ENCODE data around the gene SLC9A9. TPM values are rescaled to one million over a fixed set of nuclear protein-coding genes. Genes with fewer than 3 reads are reported as not detected.

SLC9A9 gene
- total RNA-seq, 4 donors from 2014 or later: 13.4 to 15.0 (median 14.4) TPM

GRCh38 chr3:143590660-143591059 lies 257.6 kb downstream of the SLC9A9 start:
- H3K27ac ChIP-seq (replicated peaks in 1 of 4): no peak overlapping the region
- 92% methylated on average over 3 of the region's 3 CpGs for WGBS
- peaks cover 0 to 16% (median 14%) of the 10 kb centered on the region in 4 donors for H3K4me1 ChIP-seq
- H3K9me3 ChIP-seq: no peaks in the 10 kb centered on the region
- no peaks in the 10 kb centered on the region for H3K27me3 ChIP-seq
- H3K4me3 ChIP-seq: no peak overlapping the region
- DNase-seq (ENCODE audit: extremely low spot score): no peak
- TF ChIP-seq CTCF (IDR thresholded peaks at IDR 0.05) (no peak), EP300 (IDR thresholded peaks at IDR 0.05) (no peak), POLR2A (IDR thresholded peaks at IDR 0.05; ENCODE audit: low read depth) (no peak), POLR2AphosphoS5 (IDR thresholded peaks at IDR 0.05) (no peak)
- no peaks in the 10 kb centered on the region for H3K36me3 ChIP-seq
- intact Hi-C loops (cut with DNase I): no loop called here

- no peak for DNase-seq (ENCODE audit: extremely low spot score)
- Histone ChIP-seq H3K4me3 (no peak overlapping the region), H3K36me3 (no peaks in the 10 kb centered on the region), H3K27me3 (no peaks in the 10 kb centered on the region), H3K27ac (replicated peaks in 1 of 4) (no peak overlapping the region), H3K9me3 (no peaks in the 10 kb centered on the region), H3K4me1 (peaks cover 0 to 23% (median 16%) of the 10 kb centered on the region in 4 donors)
- no peak for TF ChIP-seq CTCF (IDR thresholded peaks at IDR 0.05)
- TF ChIP-seq POLR2AphosphoS5 (IDR thresholded peaks at IDR 0.05): no peak
- no peak for TF ChIP-seq EP300 (IDR thresholded peaks at IDR 0.05)
- TF ChIP-seq POLR2A (IDR thresholded peaks at IDR 0.05; ENCODE audit: low read depth): no peak
- WGBS: 65% methylated on average over 2 of the region's 2 CpGs
- intact Hi-C loops (cut with DNase I): no loop called here
Measured at GRCh38 chr3:143586576-143586975, 261.7 kb downstream of the SLC9A9 start.

GRCh38 chr3:143585720-143586456 lies 262.4 kb downstream of the SLC9A9 start:
- Histone ChIP-seq H3K27ac (replicated peaks in 1 of 4) (no peak overlapping the region), H3K4me1 (peaks cover 0 to 23% (median 16%) of the 10 kb centered on the region in 4 donors)
- no peak for DNase-seq (ENCODE audit: extremely low spot score)

GRCh38 chr3:143584474-143584873 lies 263.8 kb downstream of the SLC9A9 start:
- no peak for DNase-seq (ENCODE audit: extremely low spot score)
- WGBS: 71% methylated on average over 1 of the region's 1 CpG
- no peaks in the 10 kb centered on the region for H3K27me3 ChIP-seq
- no peak for TF ChIP-seq POLR2AphosphoS5 (IDR thresholded peaks at IDR 0.05)
- no peak for TF ChIP-seq POLR2A (IDR thresholded peaks at IDR 0.05; ENCODE audit: low read depth)
- no peak for TF ChIP-seq CTCF (IDR thresholded peaks at IDR 0.05)
- TF ChIP-seq EP300 (IDR thresholded peaks at IDR 0.05): no peak
- no peaks in the 10 kb centered on the region for H3K36me3 ChIP-seq
- H3K4me3 ChIP-seq: no peak overlapping the region
- peaks cover 0 to 23% (median 16%) of the 10 kb centered on the region in 4 donors for H3K4me1 ChIP-seq
- H3K9me3 ChIP-seq: no peaks in the 10 kb centered on the region
- intact Hi-C loops (cut with DNase I): no loop called here
- no peak overlapping the region for H3K27ac ChIP-seq (replicated peaks in 1 of 4)

More at GRCh38 chr3:143585720-143586456, 262.4 kb downstream of the SLC9A9 start:
- TF ChIP-seq POLR2AphosphoS5 (IDR thresholded peaks at IDR 0.05) (no peak), EP300 (IDR thresholded peaks at IDR 0.05) (no peak), POLR2A (IDR thresholded peaks at IDR 0.05; ENCODE audit: low read depth) (no peak), CTCF (IDR thresholded peaks at IDR 0.05) (no peak)
- Histone ChIP-seq H3K36me3 (no peaks in the 10 kb centered on the region), H3K4me3 (no peak overlapping the region), H3K9me3 (no peaks in the 10 kb centered on the region), H3K27me3 (no peaks in the 10 kb centered on the region)
- WGBS: 80% methylated on average over 4 of the region's 4 CpGs
- intact Hi-C loops (cut with DNase I): no loop called here

Measured in esophagus muscularis mucosa (tissue), 4 donors.